Body of pancreas (tissue), 4 donors: ENCODE results near the gene CLEC4C.
"Not testable (repeated sequence)": the region's sequence is repeated elsewhere in the genome, so short reads cannot be mapped to it uniquely, and the experiment has no call there.

ENCODE experiments used
- POLR2A ChIP-seq, 3 donors: fragments of 450-650 bp; IDR thresholded peaks; one replicate each; pipeline ENCODE4 v1.6.1; 2016; ENCODE audit warnings: antibody characterized with exemption in 3 of 3, mild to moderate bottlenecking in 2 of 3
- TF ChIP-seq, protein P1 (sequence below), 7 experiments: fragments of 450-650 bp in 4 of 7; fragments of 200-600 bp in 3 of 7; sonication (generic) in 3 of 7; IDR thresholded peaks; one replicate each; pipeline ENCODE4 v1.5.1; 2016 to 2019; ENCODE audit warnings: antibody characterized with exemption in 7 of 7

DNA sequence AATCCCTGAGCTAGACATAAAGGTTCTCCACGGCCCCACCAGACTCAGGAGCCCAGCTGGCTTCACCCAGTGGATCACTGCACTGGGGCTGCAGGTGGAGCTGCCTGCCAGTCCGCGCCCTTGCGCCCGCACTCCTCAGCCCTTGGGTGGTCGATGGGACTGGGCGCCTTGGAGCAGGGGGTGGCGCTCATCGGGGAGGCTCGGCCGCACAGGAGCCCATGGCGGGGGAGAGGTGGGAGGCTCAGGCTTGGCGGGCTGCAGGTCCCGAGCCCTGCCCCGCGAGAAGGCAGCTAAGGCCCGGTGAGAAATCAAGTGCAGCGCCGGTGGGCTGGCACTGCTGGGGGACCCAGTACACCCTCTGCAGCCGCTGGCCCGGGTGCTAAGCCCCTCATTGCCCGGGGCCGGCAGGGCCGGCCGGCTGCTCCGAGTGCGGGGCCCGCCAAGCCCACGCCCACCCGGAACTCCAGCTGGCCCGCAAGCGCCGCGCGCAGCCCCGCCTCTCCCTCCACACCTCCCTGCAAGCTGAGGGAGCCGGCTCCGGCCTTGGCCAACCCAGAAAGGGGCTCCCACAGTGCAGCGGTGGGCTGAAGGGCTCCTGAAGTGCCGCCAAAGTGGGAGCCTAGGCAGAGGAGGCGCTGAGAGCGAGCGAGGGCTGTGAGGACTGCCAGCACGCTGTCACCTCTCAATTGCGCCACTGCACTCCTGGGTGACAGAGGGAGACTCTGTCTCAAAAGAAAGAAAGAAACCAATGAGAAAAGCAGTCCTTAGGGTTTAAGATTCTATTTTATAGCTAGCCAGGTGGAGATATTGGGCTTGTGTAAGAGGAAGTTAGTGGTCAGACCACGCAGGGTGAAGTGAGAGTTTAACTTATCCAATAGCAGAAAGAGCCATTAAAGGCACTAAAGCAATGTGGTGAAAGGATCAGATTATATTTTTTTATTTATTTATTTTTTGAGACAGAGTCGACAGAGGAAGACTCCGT, 5.1 kb upstream of the CLEC4C start:
- TF ChIP-seq, protein P1, sequence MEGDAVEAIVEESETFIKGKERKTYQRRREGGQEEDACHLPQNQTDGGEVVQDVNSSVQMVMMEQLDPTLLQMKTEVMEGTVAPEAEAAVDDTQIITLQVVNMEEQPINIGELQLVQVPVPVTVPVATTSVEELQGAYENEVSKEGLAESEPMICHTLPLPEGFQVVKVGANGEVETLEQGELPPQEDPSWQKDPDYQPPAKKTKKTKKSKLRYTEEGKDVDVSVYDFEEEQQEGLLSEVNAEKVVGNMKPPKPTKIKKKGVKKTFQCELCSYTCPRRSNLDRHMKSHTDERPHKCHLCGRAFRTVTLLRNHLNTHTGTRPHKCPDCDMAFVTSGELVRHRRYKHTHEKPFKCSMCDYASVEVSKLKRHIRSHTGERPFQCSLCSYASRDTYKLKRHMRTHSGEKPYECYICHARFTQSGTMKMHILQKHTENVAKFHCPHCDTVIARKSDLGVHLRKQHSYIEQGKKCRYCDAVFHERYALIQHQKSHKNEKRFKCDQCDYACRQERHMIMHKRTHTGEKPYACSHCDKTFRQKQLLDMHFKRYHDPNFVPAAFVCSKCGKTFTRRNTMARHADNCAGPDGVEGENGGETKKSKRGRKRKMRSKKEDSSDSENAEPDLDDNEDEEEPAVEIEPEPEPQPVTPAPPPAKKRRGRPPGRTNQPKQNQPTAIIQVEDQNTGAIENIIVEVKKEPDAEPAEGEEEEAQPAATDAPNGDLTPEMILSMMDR (IDR thresholded peaks at IDR 0.05), result not testable (repeated sequence)
- not testable (repeated sequence) for TF ChIP-seq POLR2A (IDR thresholded peaks at IDR 0.05)
